DOHH2 (cell line): ENCODE data around the gene OR2F1.

ENCODE experiments used
- H3F3A ChIP-seq: fragments of 200-600 bp; sonication (generic), shearing (Covaris generic); 2 replicates; pipeline ENCODE4 v1.6.0; 2016; ENCODE audit warnings: antibody characterized with exemption, mild to moderate bottlenecking; ENCODE audit not compliant: control insufficient read depth, insufficient read depth
- H3K27ac ChIP-seq: fragments of 200-600 bp; sonication (generic); 2 replicates; pipeline ENCODE4 v1.5.1; 2014; ENCODE audit warnings: low read depth, mild to moderate bottlenecking, low read length, moderate library complexity
- H3K27me3 ChIP-seq: fragments of 200-600 bp; sonication (generic); 2 replicates; pipeline ENCODE4 v1.6.1; 2014; ENCODE audit warnings: mild to moderate bottlenecking, low read length, mixed read lengths; ENCODE audit not compliant: control insufficient read depth
- H3K36me3 ChIP-seq: fragments of 200-600 bp; sonication (generic); 2 replicates; pipeline ENCODE4 v1.6.1; 2014; ENCODE audit warnings: mild to moderate bottlenecking, low read length, moderate library complexity, mixed read lengths; ENCODE audit not compliant: control insufficient read depth
- H3K4me1 ChIP-seq: fragments of 200-600 bp; sonication (generic); 2 replicates; pipeline ENCODE4 v1.6.1; 2014; ENCODE audit warnings: mild to moderate bottlenecking, low read length, mixed read lengths; ENCODE audit not compliant: control insufficient read depth
- H3K4me2 ChIP-seq: fragments of 200-600 bp; sonication (generic); 2 replicates; pipeline ENCODE4 v1.6.0; 2014; ENCODE audit warnings: mild to moderate bottlenecking, low read length, moderate library complexity
- H3K4me3 ChIP-seq: fragments of 200-600 bp; sonication (generic); 2 replicates; pipeline ENCODE4 v1.5.1; 2014; ENCODE audit warnings: mild to moderate bottlenecking, low read length, mixed read lengths
- H3K79me2 ChIP-seq: fragments of 200-600 bp; sonication (generic); 2 replicates; pipeline ENCODE4 v1.6.1; 2014; ENCODE audit warnings: mild to moderate bottlenecking, low read length, mixed read lengths; ENCODE audit not compliant: control insufficient read depth
- H3K9me2 ChIP-seq: fragments of 200-600 bp; sonication (generic); replicated peaks from 2 replicates; pipeline ENCODE4 v1.6.1; 2014; ENCODE audit warnings: mild to moderate bottlenecking, low read length, mixed read lengths; ENCODE audit not compliant: control insufficient read depth
- H3K9me3 ChIP-seq: fragments of 200-600 bp; sonication (generic); 2 replicates; pipeline ENCODE4 v1.6.1; 2014; ENCODE audit warnings: antibody characterized with exemption, low read length, mixed read lengths; ENCODE audit not compliant: control insufficient read depth, insufficient read depth
- H4K20me1 ChIP-seq: fragments of 200-600 bp; sonication (generic); 2 replicates; pipeline ENCODE4 v1.6.0; 2014; ENCODE audit warnings: low read depth, mild to moderate bottlenecking, antibody characterized with exemption, low read length, moderate library complexity; ENCODE audit not compliant: control insufficient read depth, insufficient read depth
- CTCF ChIP-seq: fragments of 200-600 bp; sonication (generic); IDR thresholded peaks from one replicate; pipeline ENCODE4 v1.5.1; 2014; ENCODE audit warnings: antibody characterized with exemption, mild to moderate bottlenecking, low read depth, low read length; ENCODE audit not compliant: poor library complexity, severe bottlenecking
- EZH2phosphoT487 ChIP-seq: fragments of 200-600 bp; sonication (generic); IDR thresholded peaks from 2 replicates; pipeline ENCODE4 v1.6.1; 2017; ENCODE audit warnings: borderline replicate concordance, mild to moderate bottlenecking, antibody characterized with exemption, low read length, moderate library complexity, mixed read lengths

Gene OR2F1

DNA sequence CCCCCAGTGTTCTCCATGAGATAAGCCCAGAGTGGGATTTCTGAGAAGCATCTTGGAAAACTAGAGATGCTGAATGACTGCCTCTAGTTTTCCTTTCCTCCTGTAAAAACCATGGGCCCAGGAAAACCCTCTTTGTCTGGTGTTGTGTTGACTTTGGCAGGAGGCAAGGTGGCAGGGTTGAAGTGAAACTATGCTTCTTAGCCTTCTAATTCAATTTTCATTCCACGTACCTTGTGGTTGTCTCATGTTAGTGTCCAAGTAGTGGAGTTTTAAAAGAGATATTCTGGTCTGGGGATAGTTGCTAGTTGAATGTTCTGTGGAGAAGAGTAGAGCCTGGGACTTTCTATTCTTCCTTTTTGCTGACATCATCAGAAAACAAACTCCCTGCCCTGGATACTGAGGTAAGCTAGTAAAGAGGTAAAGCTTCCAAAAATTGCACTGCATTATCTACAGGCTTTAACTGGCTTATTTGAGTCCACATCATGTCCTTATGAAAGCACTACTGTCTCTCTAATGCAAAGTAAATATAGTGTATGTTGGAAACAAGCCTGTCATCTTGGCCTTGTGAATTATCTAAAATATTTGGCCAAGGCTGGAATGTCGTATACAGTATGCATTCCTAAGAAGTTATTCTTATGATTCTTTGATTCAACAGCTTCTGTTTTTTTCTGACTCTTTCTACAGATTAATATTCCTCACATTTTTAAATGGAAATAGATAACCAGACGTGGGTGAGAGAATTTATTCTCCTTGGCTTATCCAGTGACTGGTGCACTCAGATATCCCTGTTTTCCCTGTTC lies 19.9 kb upstream of the OR2F1 start, which contains the start of gene OR2F2:
Gene OR2F2 (plus strand): TSS at position 708 of the 800 bp plus-strand sequence. CDS start 0 bp downstream, at position 708.
- no peaks in the 10 kb centered on the region for H3F3A ChIP-seq
- no peaks in the 10 kb centered on the region for H3K27me3 ChIP-seq
- no peak within 1 kb of the TSS for H3K27ac ChIP-seq
- H3K4me3 ChIP-seq = no peak within 1 kb of the TSS
- no peak within 1 kb of the TSS for H3K4me2 ChIP-seq
- TF ChIP-seq EZH2phosphoT487 (no peak), CTCF (no peak)
- no peaks in the 10 kb centered on the region for H3K79me2 ChIP-seq
- no peaks in the 10 kb centered on the region for H3K4me1 ChIP-seq
- H3K36me3 ChIP-seq = no peaks in the 10 kb centered on the region
- no peaks in the 10 kb centered on the region for H4K20me1 ChIP-seq
- no peaks in the 10 kb centered on the region for H3K9me3 ChIP-seq
- H3K9me2 ChIP-seq = no peaks in the 10 kb centered on the region

DNA sequence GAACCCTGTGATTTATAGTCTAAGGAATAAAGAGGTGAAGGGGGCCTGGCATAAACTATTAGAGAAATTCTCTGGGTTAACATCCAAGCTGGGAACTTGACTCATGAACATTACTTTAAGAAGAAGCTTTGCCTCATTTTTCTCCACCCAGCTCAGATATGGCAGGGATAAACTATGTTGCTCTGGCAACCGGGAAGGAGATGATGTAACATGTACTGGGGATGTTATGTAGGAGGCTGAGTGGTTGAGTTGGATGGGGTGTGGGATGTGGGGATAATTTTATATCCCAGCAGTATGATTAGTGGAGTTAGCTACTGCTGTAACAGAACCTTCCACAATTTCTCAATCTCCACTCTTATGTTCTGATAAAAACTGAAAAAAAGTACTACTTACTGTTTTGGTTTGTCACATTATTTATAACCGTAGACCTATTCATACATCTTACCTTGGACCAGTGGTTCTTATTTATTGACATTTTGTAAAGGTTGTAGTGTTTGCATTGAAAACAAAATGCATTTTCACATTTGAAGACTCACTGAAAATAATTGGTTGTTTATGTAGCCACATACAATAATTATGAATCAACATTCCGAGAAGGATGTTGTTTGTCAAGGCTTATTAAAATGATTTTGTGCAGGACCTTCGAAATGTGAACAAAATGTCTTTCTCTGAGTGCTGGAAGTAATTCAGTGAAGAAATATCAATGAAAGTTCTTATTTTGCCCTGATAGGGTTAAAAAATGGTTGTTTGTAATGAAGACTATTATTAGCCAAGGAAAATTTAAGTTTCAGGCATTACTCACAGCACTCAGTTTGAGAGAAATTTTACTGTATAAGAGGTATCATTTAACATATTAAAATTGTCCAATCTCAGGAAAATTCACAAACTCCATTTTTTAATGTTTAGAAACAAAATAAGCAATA lies 18.3 kb upstream of the OR2F1 start:
- Histone ChIP-seq H4K20me1 (no peaks in the 10 kb centered on the region), H3K79me2 (no peaks in the 10 kb centered on the region), H3K4me3 (no peak overlapping the region), H3K27me3 (no peaks in the 10 kb centered on the region), H3K4me1 (no peaks in the 10 kb centered on the region), H3K36me3 (no peaks in the 10 kb centered on the region), H3K27ac (no peak overlapping the region), H3F3A (no peaks in the 10 kb centered on the region), H3K9me2 (no peaks in the 10 kb centered on the region), H3K4me2 (no peak overlapping the region), H3K9me3 (no peaks in the 10 kb centered on the region)
- TF ChIP-seq EZH2phosphoT487 (no peak), CTCF (no peak)

DNA sequence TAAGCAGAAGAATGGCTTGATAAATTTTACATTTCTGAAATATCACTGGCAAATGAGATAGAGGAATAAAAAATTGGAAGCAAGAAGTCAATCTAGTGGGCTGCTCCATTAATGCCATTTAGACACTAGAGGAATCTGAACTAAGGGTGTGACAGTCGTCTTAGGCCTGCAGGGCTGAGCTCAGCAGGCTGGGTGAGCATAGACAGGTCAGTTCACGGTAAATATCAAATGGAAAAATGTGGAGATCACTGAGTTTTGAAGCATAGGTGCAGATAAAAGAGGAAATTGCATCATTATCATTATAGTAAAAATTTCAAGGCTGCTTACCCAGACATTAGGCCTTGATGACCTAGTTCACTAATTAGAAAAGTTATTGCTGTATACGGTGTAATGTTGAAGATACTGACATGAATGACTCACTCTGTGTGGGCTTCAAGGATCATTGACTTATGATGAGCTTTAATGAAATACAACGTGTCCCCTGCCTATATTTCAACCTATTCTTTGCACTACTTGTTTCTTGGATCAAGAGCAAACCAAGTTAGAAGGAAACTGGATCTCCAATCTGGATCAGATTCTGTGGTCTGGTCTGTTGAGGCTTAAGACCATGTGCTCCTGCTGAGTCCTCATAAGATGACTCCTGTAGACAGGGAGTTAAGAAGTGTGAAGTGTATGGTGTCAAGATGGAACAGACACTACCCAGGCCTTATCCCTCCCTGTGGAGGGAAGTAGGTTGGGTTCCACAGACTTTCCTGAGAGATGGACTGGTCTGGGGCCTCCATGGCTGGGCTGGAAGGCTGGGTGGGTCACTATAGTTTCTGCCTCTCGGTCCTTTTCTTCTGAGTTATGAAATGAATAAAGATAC lies 16.0 kb upstream of the OR2F1 start:
- no peaks in the 10 kb centered on the region for H3K27me3 ChIP-seq
- no peak overlapping the region for H3K27ac ChIP-seq
- no peaks in the 10 kb centered on the region for H3K36me3 ChIP-seq
- H3F3A ChIP-seq = no peaks in the 10 kb centered on the region
- no peak overlapping the region for H3K4me3 ChIP-seq
- no peak overlapping the region for H3K4me2 ChIP-seq
- H3K9me2 ChIP-seq = no peaks in the 10 kb centered on the region
- no peaks in the 10 kb centered on the region for H3K4me1 ChIP-seq
- H3K9me3 ChIP-seq = no peaks in the 10 kb centered on the region
- TF ChIP-seq EZH2phosphoT487 = no peak
- no peaks in the 10 kb centered on the region for H3K79me2 ChIP-seq
- H4K20me1 ChIP-seq = no peaks in the 10 kb centered on the region
